Measurements from ENCODE around the gene STAC3. TPM values are rescaled to one million over a fixed set of nuclear protein-coding genes. Genes with fewer than 3 reads are reported as not detected.

Gene STAC3
- total and polyA plus RNA-seq, 2 experiments from 2014 or later, result 0.48 to 3.0 TPM

DNA sequence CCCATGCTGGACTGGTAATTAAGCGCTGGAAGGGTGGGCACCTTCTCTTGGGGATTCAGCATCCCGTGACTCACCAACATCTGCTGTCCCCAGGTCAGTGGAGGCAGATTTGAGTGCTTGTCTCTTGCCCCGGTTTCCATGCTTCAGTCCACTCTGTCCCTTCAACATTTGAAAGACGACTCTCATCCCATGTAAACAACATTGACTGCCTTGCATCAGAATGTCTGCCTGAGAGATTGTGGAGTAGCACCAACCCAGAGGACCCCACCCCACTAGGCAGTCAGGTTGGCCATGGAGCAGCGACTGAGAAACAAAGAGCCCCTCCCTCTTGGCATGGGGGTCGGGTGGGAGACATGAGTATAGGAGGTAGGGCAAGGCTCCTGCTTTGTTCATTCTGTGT is 4.9 kb upstream of the STAC3 start:
- H3K4me2 ChIP-seq, result no peak overlapping the region
- H3K27me3 ChIP-seq (ENCODE audit: insufficient read depth), result no peaks in the 10 kb centered on the region
- no peak for ATAC-seq
- Mint-ChIP-seq H3K4me1 (peaks cover 8% of the 10 kb centered on the region), H3K36me3 (ENCODE audit: low read depth) (peaks cover 5% of the 10 kb centered on the region; the same call in 1 of the 3 replicates), H3K9me3 (no peaks in the 10 kb centered on the region), H3K4me3 (no peak overlapping the region), H3K27me3 (ENCODE audit: insufficient read depth, low read depth, poor library complexity) (no peaks in the 10 kb centered on the region), H3K27ac (no peak overlapping the region)
- TF ChIP-seq JUNB (IDR thresholded peaks at IDR 0.05; ENCODE audit: unreplicated experiment) (no peak), NANOG (IDR thresholded peaks at IDR 0.05; ENCODE audit: borderline replicate concordance) (no peak), REST (IDR thresholded peaks at IDR 0.05; ENCODE audit: unreplicated experiment) (no peak), ETS1 (IDR thresholded peaks at IDR 0.05) (no peak), ZNF114 (CRISPR knock-in tag; IDR thresholded peaks at IDR 0.05) (no peak), STAT1 (IDR thresholded peaks at IDR 0.05; ENCODE audit: unreplicated experiment) (no peak), CTCF (conservative IDR thresholded peaks at IDR 0.05; ENCODE audit: low read depth in 2 of 2) (no peak), CREB1 (CRISPR knock-in tag; IDR thresholded peaks at IDR 0.05; ENCODE audit: low read depth) (no peak), EZH2phosphoT487 (IDR thresholded peaks at IDR 0.05; ENCODE audit: unreplicated experiment) (no peak), ZNF331 (CRISPR knock-in tag; IDR thresholded peaks at IDR 0.05; ENCODE audit: low read depth) (no peak), POLR2AphosphoS5 (IDR thresholded peaks at IDR 0.05; ENCODE audit: low read depth) (no peak), EZH2 (IDR thresholded peaks at IDR 0.05; ENCODE audit: low read depth, unreplicated experiment) (no peak)
- TF ChIP-seq, protein P1, sequence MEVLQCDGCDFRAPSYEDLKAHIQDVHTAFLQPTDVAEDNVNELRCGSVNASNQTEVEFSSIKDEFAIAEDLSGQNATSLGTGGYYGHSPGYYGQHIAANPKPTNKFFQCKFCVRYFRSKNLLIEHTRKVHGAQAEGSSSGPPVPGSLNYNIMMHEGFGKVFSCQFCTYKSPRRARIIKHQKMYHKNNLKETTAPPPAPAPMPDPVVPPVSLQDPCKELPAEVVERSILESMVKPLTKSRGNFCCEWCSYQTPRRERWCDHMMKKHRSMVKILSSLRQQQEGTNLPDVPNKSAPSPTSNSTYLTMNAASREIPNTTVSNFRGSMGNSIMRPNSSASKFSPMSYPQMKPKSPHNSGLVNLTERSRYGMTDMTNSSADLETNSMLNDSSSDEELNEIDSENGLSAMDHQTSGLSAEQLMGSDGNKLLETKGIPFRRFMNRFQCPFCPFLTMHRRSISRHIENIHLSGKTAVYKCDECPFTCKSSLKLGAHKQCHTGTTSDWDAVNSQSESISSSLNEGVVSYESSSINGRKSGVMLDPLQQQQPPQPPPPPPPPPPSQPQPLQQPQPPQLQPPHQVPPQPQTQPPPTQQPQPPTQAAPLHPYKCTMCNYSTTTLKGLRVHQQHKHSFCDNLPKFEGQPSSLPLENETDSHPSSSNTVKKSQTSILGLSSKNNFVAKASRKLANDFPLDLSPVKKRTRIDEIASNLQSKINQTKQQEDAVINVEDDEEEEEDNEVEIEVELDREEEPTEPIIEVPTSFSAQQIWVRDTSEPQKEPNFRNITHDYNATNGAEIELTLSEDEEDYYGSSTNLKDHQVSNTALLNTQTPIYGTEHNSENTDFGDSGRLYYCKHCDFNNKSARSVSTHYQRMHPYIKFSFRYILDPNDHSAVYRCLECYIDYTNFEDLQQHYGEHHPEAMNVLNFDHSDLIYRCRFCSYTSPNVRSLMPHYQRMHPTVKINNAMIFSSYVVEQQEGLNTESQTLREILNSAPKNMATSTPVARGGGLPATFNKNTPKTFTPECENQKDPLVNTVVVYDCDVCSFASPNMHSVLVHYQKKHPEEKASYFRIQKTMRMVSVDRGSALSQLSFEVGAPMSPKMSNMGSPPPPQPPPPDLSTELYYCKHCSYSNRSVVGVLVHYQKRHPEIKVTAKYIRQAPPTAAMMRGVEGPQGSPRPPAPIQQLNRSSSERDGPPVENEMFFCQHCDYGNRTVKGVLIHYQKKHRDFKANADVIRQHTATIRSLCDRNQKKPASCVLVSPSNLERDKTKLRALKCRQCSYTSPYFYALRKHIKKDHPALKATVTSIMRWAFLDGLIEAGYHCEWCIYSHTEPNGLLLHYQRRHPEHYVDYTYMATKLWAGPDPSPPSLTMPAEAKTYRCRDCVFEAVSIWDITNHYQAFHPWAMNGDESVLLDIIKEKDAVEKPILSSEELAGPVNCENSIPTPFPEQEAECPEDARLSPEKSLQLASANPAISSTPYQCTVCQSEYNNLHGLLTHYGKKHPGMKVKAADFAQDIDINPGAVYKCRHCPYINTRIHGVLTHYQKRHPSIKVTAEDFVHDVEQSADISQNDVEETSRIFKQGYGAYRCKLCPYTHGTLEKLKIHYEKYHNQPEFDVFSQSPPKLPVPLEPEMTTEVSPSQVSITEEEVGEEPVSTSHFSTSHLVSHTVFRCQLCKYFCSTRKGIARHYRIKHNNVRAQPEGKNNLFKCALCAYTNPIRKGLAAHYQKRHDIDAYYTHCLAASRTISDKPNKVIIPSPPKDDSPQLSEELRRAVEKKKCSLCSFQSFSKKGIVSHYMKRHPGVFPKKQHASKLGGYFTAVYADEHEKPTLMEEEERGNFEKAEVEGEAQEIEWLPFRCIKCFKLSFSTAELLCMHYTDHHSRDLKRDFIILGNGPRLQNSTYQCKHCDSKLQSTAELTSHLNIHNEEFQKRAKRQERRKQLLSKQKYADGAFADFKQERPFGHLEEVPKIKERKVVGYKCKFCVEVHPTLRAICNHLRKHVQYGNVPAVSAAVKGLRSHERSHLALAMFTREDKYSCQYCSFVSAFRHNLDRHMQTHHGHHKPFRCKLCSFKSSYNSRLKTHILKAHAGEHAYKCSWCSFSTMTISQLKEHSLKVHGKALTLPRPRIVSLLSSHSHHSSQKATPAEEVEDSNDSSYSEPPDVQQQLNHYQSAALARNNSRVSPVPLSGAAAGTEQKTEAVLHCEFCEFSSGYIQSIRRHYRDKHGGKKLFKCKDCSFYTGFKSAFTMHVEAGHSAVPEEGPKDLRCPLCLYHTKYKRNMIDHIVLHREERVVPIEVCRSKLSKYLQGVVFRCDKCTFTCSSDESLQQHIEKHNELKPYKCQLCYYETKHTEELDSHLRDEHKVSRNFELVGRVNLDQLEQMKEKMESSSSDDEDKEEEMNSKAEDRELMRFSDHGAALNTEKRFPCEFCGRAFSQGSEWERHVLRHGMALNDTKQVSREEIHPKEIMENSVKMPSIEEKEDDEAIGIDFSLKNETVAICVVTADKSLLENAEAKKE (CRISPR knock-in tag; IDR thresholded peaks at IDR 0.05), result no peak
- H4K20me1 ChIP-seq (replicated peaks; ENCODE audit: insufficient read depth), result no peaks in the 10 kb centered on the region
- no peaks in the 10 kb centered on the region for H3K79me2 ChIP-seq (replicated peaks; ENCODE audit: insufficient read depth)
- peaks cover 5% of the 10 kb centered on the region for H3K4me1 ChIP-seq (ENCODE audit: insufficient read depth)
- no peaks in the 10 kb centered on the region; the same call in 1 of the 2 replicates for H3F3A ChIP-seq (replicated peaks; ENCODE audit: low read depth)
- no peak overlapping the region for H3K27ac ChIP-seq (ENCODE audit: low read depth)
- H2AFZ ChIP-seq, result no peak overlapping the region
- no peaks in the 10 kb centered on the region for H3K36me3 ChIP-seq (ENCODE audit: insufficient read depth)
- no peak overlapping the region for H3K4me3 ChIP-seq
- no peak for DNase-seq (ENCODE audit: low spot score)
- no peaks in the 10 kb centered on the region for H3K9me2 ChIP-seq (ENCODE audit: insufficient read depth)

Data from GM23338 (cell line).